ENCODE results near the gene ARID4A.

The ARID4A gene

GRCh38 chr14:58281969-58282368 lies 16.4 kb upstream of the ARID4A start:
- H3K9me3 ChIP-seq (ENCODE audit: control insufficient read depth, insufficient read depth, low read length) = no peaks in the 10 kb centered on the region
- H3K9ac ChIP-seq (ENCODE audit: low read depth, low read length) = no peak overlapping the region
- H3K36me3 ChIP-seq (ENCODE audit: insufficient read depth, low read length) = peaks cover 10% of the 10 kb centered on the region
- no peaks in the 10 kb centered on the region for H3K4me1 ChIP-seq (ENCODE audit: insufficient read depth, low read length)

- Histone ChIP-seq H3K9me3 (ENCODE audit: control insufficient read depth, insufficient read depth, low read length) (no peaks in the 10 kb centered on the region), H3K9ac (ENCODE audit: low read depth, low read length) (no peak overlapping the region)
Measured at GRCh38 chr14:58282925-58283593, 15.3 kb upstream of the ARID4A start.

DNA sequence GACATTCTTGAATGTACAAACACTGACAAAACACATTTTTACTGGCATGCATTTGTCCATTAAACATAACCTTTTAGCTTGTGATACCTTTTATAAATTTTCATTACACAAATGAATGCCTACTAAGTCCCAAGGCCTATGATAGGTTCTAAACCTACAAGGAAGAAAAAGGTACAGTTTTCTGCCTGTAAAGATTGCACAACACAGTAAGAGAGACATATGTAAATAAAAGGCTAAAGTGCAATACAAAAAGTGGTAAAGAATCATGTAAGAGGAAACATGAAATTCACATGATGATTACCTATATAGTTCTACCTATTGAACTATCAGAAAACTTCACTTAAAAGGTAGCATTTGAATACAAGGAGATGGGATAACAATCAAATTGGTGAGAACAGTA lies 14.6 kb upstream of the ARID4A start:
- no peaks in the 10 kb centered on the region for H3K9me3 ChIP-seq (ENCODE audit: control insufficient read depth, insufficient read depth, low read length)
- H3K9ac ChIP-seq (ENCODE audit: low read depth, low read length) = no peak overlapping the region
- H3K4me1 ChIP-seq (ENCODE audit: insufficient read depth, low read length) = no peaks in the 10 kb centered on the region
- H3K36me3 ChIP-seq (ENCODE audit: insufficient read depth, low read length) = peaks cover 15% of the 10 kb centered on the region

More at GRCh38 chr14:58282925-58283593, 15.3 kb upstream of the ARID4A start:
- Histone ChIP-seq H3K36me3 (ENCODE audit: insufficient read depth, low read length) (peaks cover 14% of the 10 kb centered on the region), H3K4me1 (ENCODE audit: insufficient read depth, low read length) (no peaks in the 10 kb centered on the region)

DNA sequence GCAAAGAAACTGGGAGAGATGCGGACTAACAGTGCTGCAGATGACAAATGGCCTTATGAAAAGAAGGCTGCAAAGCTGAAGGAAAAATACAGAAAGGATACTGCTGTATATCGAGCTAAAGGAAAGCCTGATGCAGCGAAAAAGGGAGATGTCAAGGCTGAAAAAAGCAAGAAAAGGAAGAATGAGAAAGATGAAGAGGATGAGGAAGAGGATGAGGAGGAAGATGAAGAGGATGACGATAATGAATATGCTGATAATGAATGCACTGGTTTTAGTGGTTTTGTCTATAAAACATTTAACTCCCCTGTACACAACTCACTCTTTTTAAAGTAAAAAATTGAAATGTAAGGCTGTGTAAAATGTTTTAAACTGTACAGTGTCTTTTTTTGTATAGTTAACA lies 13.2 kb upstream of the ARID4A start:
- no peaks in the 10 kb centered on the region for H3K9me3 ChIP-seq (ENCODE audit: control insufficient read depth, insufficient read depth, low read length)
- H3K4me1 ChIP-seq (ENCODE audit: insufficient read depth, low read length) = no peaks in the 10 kb centered on the region
- no peak overlapping the region for H3K9ac ChIP-seq (ENCODE audit: low read depth, low read length)
- peaks cover 15% of the 10 kb centered on the region for H3K36me3 ChIP-seq (ENCODE audit: insufficient read depth, low read length)

DNA sequence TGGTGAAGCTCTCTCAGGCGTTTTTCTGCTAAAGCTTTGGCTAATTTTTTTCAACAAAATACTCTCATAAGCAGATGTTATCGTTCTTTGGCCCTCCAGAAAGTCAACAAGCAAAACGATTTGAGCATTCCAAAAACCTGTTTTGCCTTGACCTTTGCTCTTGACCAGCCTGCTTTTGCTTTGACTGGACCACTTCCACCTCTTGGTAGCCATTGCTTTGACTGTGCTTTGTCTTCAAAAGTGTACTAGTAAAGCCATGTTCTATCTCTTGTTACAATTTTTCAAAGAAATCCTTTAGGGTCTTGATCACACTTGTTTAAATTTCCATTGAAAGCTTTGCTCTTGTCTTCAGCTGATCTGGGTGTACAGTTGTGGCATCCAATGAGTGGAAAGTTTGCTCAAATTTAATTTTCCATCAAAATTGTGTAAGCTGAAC lies 10.7 kb upstream of the ARID4A start:
- no peaks in the 10 kb centered on the region for H3K4me1 ChIP-seq (ENCODE audit: insufficient read depth, low read length)
- H3K36me3 ChIP-seq (ENCODE audit: insufficient read depth, low read length) = peaks cover 19% of the 10 kb centered on the region
- H3K9ac ChIP-seq (ENCODE audit: low read depth, low read length) = no peak overlapping the region

DNA sequence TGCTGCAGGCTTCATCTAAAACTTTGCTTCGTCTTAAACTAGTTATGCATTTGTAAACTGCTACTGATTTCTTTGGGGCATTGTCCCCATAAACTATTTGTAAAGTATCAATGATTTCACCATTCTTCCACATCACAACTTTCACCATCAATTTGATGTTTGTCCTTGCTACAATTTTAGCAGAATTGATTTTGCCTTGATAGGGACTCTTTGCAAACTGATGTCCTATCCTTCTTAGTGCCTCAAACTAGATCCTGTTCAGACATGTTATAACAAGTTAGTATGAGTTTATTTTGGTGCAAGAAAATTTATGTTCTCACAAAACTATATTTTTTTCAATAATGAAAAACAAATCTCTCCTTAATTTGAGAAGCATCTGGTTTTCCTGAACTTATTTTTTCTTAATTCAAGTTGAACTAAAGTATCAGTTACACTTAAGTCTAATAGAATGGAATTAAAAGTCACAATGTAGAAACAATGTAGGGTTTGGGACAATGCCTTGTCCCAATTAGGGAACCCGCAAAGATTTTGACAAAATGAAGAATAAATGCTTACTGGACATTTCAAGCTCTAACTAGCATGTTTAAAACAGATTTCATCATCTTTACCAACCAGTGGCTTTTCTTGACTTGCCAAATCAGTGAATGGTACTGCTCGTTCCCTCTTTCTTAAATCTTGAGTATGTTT lies 10.1 kb upstream of the ARID4A start:
- Histone ChIP-seq H3K9me3 (ENCODE audit: control insufficient read depth, insufficient read depth, low read length) (no peaks in the 10 kb centered on the region), H3K9ac (ENCODE audit: low read depth, low read length) (no peak overlapping the region), H3K36me3 (ENCODE audit: insufficient read depth, low read length) (peaks cover 18% of the 10 kb centered on the region), H3K4me1 (ENCODE audit: insufficient read depth, low read length) (no peaks in the 10 kb centered on the region)

More for the DNA sequence above, 10.7 kb upstream of the ARID4A start:
- no peaks in the 10 kb centered on the region for H3K9me3 ChIP-seq (ENCODE audit: control insufficient read depth, insufficient read depth, low read length)

GRCh38 chr14:58291646-58292045 lies 6.7 kb upstream of the ARID4A start:
- Histone ChIP-seq H3K4me1 (ENCODE audit: insufficient read depth, low read length) (no peaks in the 10 kb centered on the region; the same call in 1 of the 2 replicates), H3K9ac (ENCODE audit: low read depth, low read length) (no peak overlapping the region), H3K9me3 (ENCODE audit: control insufficient read depth, insufficient read depth, low read length) (no peaks in the 10 kb centered on the region), H3K36me3 (ENCODE audit: insufficient read depth, low read length) (peaks cover 23% of the 10 kb centered on the region)

DNA sequence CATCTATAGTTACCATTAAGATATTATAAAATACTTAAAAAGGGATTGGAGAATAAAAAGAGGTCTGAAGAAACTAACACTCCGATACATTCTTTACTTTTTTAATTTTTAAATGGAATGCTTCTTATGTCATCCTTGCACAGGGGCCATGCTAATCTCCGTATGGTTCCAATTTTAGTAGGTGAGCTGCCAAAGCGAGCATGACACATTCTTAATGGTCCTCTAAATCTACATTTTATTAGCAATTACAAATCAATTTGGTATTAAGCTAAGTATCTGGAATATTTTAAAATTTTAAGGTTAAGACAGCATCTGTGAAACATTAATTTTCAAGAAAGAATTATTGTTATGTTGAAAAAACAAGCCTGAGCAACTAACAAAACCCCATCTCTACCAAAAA lies 6.2 kb upstream of the ARID4A start:
- Histone ChIP-seq H3K36me3 (ENCODE audit: insufficient read depth, low read length) (peaks cover 23% of the 10 kb centered on the region), H3K9me3 (ENCODE audit: control insufficient read depth, insufficient read depth, low read length) (no peaks in the 10 kb centered on the region), H3K4me1 (ENCODE audit: insufficient read depth, low read length) (no peaks in the 10 kb centered on the region; the same call in 1 of the 2 replicates), H3K9ac (ENCODE audit: low read depth, low read length) (no peak overlapping the region)

DNA sequence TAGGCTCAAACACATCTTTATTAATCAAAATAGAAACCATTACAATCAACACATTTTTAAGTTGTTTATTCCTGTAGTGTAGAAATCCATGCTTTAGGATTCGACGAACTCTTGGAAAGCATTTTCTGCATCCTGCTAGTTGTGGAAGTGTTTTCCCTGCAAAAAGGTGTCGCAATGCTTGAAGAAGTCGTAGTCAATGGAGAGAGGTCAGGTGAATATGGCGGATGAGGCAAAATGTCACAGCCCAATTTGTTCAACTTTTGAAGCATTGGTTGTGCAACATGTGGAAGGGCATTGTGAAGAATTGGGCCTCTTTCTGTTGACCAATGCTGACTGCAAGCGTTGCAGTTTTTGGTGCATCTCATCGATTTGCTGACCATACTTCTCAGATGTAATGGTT lies 4.2 kb upstream of the ARID4A start:
- Histone ChIP-seq H3K9me3 (ENCODE audit: control insufficient read depth, insufficient read depth, low read length) (no peaks in the 10 kb centered on the region), H3K4me1 (ENCODE audit: insufficient read depth, low read length) (no peaks in the 10 kb centered on the region; the same call in 1 of the 2 replicates), H3K9ac (ENCODE audit: low read depth, low read length) (no peak overlapping the region), H3K36me3 (ENCODE audit: insufficient read depth, low read length) (peaks cover 14% of the 10 kb centered on the region)

DNA sequence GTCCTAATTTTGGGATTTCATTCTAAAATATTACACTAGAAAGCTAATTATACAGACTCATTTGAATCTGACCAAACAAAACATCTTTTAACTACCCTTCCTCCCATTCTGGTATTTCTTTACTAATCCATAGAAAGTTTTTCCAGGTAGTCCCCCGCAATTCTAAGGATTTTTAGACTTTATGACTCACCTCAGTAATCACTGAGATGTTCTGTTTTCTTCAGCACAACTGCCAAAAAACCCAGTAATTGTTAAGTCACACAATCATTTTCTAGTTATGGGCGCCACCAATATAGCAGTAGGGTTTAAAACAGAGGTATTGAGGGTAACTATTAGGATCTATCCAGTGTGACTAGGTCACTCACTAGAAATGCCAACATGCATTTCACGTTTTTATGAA lies 1.6 kb upstream of the ARID4A start:
- H3K9ac ChIP-seq (ENCODE audit: low read depth, low read length) = peak overlapping the region; percentile 87
- H3K36me3 ChIP-seq (ENCODE audit: insufficient read depth, low read length) = peaks cover 14% of the 10 kb centered on the region
- H3K9me3 ChIP-seq (ENCODE audit: control insufficient read depth, insufficient read depth, low read length) = no peaks in the 10 kb centered on the region
- H3K4me1 ChIP-seq (ENCODE audit: insufficient read depth, low read length) = no peaks in the 10 kb centered on the region; the same call in 1 of the 2 replicates

GRCh38 chr14:58297412-58297761 lies 968 bp upstream of the ARID4A start:
- peak overlapping the region; percentile 87 for H3K9ac ChIP-seq (ENCODE audit: low read depth, low read length)
- peaks cover 12% of the 10 kb centered on the region for H3K36me3 ChIP-seq (ENCODE audit: insufficient read depth, low read length)
- no peaks in the 10 kb centered on the region; the same call in 1 of the 2 replicates for H3K4me1 ChIP-seq (ENCODE audit: insufficient read depth, low read length)
- no peaks in the 10 kb centered on the region for H3K9me3 ChIP-seq (ENCODE audit: control insufficient read depth, insufficient read depth, low read length)

DNA sequence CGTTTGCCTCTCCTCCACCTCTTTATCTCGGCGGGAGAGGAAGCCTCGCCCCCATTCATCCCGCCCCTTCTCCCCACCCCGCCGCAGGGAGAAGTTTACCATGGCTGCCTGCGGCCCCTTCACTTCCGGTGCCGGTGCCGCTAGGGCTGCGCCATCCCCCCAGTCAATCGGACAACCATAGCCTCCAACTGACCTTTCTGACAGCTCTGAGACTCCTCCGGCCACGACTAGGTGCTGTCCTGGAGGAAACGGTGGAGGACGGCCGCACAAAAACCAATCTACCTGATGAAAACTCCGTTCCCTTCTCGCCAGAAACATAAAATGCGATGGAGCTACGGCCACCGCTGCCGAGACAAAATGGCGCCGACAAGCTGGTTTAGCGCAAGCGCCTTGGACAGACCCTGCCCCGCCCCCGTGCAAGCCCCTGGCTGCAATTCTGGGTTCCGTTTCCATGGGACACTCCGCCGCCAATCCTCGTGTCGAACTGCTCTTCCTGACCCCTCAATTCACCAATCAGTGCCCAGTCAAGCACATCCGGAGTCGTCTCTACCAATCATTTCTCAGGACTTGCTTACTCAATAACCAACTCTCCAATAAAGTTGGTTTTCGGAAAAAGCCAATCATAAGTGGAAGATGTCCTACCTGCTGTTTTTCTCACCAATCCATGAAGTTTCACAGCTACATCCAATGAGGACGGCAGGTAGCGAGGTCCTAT lies 436 bp upstream of the ARID4A start:
- Histone ChIP-seq H3K36me3 (ENCODE audit: insufficient read depth, low read length) (peaks cover 6% of the 10 kb centered on the region), H3K4me1 (ENCODE audit: insufficient read depth, low read length) (no peaks in the 10 kb centered on the region; the same call in 1 of the 2 replicates), H3K9ac (ENCODE audit: low read depth, low read length) (peak overlapping the region; percentile 87), H3K9me3 (ENCODE audit: control insufficient read depth, insufficient read depth, low read length) (no peaks in the 10 kb centered on the region)

DNA sequence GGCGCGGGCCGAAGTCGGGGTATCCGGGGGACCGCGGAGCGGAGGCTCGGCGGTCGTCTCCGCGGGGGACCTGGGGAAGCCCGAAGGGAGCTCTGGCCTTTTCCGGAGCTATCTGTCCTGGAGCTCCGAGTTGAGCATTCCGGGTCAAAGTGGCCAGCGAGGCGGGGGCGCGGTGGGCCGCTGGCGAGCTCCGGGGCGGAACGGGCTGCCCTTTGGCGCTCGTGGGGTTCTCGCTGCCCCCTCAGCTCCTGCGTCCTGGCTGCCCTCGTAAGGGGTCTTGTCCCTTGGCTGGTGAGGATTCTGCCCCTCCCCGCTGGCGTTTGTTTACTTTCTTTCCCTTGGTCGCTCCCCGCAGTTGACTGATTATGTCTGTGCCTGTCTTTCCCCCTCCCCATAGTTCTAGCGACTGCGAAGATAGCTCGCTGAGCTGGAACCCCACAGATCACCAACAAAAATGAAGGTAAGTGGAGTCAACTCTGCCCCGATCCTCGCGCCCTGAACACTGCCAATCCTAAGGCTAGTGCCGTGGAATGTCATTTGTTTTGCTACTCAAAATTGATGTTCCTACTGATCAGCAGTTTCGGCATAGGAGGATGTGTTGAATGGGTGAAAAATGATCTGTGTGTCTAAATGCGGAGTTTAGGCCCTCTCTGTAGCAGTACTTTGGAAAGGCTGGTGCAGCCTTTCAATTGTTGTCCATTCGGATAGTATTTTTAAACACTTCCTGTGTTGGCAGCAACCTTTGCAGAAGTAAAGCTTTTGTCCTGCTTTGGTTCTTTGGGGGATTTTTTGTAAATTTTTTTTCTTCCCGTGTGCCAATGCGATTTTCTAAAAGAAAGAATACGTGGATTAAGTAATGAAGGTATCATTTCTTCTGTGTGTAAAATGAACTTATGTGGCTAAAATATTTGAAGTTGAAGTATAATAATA lies 1.3 kb downstream of the ARID4A start:
- H3K36me3 ChIP-seq (ENCODE audit: insufficient read depth, low read length) = 0 out of 2 replicates have a peak, but pooled peaks cover 5% of the 10 kb centered on the region
- H3K9me3 ChIP-seq (ENCODE audit: control insufficient read depth, insufficient read depth, low read length) = no peaks in the 10 kb centered on the region
- H3K9ac ChIP-seq (ENCODE audit: low read depth, low read length) = peak overlapping the region; percentile 82
- H3K4me1 ChIP-seq (ENCODE audit: insufficient read depth, low read length) = no peaks in the 10 kb centered on the region; the same call in 1 of the 2 replicates

DNA sequence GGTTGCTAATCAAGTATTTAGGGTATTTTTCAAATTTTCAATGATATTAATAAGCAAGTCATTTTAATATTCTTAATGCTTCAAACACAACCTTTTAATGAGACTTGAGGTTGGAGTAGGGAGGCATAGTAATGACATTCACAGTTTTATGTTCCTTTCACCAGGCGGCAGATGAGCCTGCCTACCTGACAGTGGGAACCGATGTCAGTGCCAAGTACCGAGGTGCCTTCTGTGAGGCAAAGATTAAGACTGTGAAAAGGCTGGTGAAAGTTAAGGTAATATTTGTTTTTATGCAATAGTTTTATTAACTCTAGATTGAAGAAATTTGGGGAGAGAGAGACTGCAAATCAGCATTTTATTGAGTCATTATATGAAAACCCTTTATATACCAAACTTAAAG lies 3.1 kb downstream of the ARID4A start:
- H3K9ac ChIP-seq (ENCODE audit: low read depth, low read length) = no peak overlapping the region
- H3K36me3 ChIP-seq (ENCODE audit: insufficient read depth, low read length) = 0 out of 2 replicates have a peak, but pooled peaks cover 3% of the 10 kb centered on the region
- H3K4me1 ChIP-seq (ENCODE audit: insufficient read depth, low read length) = no peaks in the 10 kb centered on the region

More for the DNA sequence above, 3.1 kb downstream of the ARID4A start:
- no peaks in the 10 kb centered on the region for H3K9me3 ChIP-seq (ENCODE audit: control insufficient read depth, insufficient read depth, low read length)

All from ES-I3 (cell line).